ENCODE data around the gene MIEN1.

GRCh38 chr17:39752241-39752881, 22.0 kb upstream of the MIEN1 start:
- TF ChIP-seq CTCF (IDR thresholded peaks at IDR 0.05) (no peak), POLR2A (IDR thresholded peaks at IDR 0.05) (no peak)

Measured in body of pancreas (tissue), 4 donors.